Colon (tissue), 2 donors: ENCODE data around the gene MRM1.
"Not testable (repeated sequence)": the region's sequence is repeated elsewhere in the genome, so short reads cannot be mapped to it uniquely, and the experiment has no call there.

ENCODE experiments used
- FAIRE-seq: peaks from 2 replicates; lab custom pipeline; 2012; peaks lifted over from hg19 to GRCh38; lab: Jason Lieb, UNC
- donor health status: control.
- donor health status: control.

MRM1 gene

DNA sequence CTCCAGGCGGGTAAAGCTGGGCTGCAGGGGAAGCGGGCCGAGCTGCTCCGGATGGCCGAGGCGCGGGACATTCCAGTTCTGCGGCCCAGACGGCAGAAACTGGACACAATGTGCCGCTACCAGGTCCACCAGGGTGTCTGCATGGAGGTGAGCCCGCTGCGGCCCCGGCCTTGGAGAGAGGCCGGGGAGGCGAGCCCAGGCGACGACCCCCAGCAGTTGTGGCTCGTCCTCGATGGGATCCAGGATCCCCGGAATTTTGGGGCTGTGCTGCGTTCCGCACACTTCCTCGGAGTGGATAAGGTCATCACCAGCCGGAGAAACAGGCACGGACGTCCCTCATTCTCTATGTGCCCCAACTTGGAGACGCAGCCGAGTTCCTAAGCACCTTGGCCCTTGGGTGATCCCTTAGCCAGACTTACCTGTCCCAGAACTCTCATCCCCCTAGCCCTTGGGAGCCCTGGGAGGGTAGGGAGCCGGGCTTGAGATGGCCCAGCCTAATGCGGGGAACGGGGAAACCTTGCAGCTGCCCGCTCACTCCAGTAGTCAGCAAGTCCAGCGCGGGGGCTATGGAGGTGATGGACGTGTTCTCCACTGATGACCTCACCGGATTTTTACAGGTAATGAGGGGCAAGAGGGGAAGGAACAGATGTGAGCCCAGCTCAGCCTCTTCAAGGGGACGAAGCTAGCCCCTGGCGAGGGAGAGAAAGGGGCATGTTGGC lies 806 bp downstream of the MRM1 start:
- no peak for FAIRE-seq

DNA sequence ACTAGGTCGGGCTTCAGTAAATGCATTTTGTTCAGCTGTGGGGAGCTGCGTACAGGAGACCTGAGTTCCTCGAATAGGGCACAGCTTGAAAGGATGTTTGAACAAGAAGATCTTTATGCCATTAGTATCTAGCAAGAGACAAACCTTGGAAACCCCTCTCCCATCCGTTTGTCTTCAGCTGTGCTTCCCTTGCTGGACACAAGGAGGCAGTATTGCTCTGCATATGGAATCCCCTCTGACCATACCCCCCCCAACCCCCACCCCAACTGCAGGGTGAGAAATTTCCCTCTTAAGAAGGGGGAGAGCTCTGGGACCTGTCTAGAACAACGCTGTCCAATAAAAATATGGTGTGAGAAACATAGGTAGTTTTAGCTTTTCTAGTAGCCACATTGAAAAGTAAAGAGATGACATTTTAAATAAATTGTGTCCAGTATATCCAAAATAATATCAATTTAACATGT lies 1.6 kb downstream of the MRM1 start:
- no peak for FAIRE-seq

GRCh38 chr17:36605028-36605427 lies 3.6 kb downstream of the MRM1 start:
- not testable (repeated sequence) for FAIRE-seq

- no peak for FAIRE-seq
Measured at GRCh38 chr17:36608280-36608679, 6.9 kb downstream of the MRM1 start.

DNA sequence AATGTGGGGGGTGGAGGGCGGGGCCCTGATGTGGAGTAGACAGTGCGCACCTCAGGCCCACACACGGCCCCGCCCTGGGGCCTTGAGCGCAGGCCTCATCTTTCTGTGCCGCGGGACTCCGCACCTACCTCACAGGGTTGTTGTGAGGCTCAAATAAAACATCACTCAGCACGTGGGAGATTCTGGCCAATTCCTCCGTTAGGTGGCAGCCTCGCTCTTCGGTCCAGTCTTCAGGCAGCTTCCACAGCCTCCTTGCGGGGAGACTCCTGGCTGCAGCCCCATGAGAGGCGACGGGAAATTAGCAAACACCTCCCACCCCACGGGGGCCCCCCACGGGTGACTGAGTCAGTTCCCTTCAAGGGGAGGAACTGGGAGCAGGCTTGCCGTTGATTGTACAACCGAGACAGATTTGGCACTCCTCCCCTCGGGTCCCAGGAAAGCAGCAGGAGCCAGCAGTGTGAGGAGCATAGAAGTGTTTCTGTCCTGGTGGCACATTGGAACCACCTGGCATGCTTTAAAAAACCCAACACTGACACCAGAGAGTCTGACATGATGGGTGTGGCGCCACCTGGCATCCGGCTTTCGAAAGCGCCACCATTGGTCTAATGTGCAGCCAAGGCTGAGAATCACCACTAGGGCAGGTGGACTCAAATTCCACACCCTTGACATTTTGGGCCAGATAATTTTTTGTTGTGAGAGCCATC lies 7.6 kb downstream of the MRM1 start:
- FAIRE-seq, result no peak

DNA sequence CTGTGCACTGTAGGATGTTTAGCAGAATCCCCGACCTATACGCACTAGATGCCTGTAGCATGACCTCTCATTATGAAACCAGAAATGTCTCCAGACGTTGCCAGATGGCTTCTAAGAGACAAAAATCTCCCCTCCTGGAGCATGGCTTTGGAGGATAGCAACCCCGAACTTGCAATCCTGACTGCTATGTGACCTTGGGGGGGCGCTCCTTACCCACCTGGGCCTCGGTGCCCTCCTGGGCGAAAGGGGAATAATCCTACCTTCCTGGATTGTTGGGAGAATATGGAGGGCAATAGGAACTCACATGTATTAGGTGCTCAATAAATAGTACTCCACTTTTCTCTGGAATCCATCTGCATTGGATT lies 8.1 kb downstream of the MRM1 start:
- FAIRE-seq, result no peak

DNA sequence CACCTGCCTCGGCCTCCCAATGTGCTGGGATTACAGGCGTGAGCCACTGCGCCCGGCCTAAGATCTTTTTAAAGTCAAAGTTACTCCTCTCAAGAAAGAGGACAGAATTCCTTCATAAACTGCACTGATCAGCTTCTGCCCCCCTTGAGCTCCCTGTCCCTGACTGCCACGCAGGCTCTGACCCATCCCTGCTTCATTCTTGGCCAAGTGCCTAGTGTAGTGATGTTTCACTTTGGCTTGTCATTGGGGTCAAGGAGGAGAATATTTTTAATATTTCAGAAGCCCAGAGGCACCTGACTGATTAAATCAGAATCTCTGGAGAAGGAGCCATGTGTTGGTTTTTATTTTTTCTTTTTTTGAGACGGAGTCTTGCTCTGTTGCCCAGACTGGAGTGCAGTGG lies 9.1 kb downstream of the MRM1 start:
- no peak for FAIRE-seq

GRCh38 chr17:36611345-36612072 lies 10.1 kb downstream of the MRM1 start:
- FAIRE-seq, result no peak

DNA sequence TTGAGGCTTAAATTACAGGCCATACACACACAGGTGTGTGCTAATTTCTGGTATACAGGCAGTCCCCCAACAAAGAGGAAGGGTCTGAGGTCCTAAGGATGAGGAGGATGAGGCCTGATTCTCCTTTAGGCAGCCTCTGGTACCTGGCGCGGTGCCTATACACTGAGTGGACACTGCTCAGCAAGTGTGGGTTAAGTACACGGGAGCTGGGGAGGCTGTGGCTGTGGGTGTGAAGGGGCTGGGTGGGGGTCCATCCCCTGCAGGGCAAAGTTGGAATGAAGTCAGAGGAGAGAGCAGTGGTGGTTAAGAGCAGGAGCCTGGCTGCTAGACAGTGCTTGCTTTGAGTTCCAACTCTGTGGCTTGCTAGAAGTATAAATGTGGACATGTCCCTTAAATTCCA lies 10.9 kb downstream of the MRM1 start:
- no peak for FAIRE-seq

GRCh38 chr17:36613155-36613554 lies 11.8 kb downstream of the MRM1 start:
- FAIRE-seq, result no peak

DNA sequence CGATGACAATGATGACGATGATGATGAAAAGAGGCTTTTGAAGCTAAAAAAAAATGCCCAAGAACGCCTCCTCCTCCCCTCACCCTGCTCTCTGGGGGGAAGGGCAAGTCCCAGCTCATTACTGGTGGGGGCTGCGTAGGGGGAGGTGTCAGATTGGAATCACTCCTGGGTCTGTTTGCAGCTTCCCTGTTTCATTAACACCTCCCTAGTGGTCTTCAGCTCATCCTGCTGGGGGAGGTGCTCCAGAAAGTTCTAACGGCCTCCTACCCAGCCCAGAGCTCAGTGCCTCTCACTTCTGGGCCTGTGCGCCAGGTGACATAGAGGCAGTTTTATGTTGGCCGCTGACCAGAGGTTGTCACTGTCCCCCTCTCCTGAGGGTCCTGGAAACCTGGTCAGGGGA lies 12.7 kb downstream of the MRM1 start:
- no peak for FAIRE-seq

DNA sequence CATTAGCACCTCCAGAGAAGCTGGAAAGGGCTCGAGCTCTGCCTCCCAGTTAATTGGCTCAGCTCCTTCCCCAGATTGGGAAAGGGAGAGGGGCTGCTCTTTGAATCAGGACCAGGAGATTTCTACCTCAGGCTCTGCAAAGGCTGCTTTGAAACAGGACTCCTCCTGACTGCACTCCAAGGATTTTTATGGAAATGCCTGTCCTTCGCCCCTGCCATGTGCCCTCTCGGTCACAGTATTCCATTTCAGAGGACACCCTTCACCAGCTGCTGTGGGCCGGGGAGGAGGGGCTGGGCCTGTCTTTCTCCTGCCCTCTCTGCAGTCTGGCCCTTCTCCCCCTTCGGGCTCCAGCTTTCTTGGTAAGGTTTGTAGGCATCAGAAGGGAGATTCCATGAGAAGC lies 13.6 kb downstream of the MRM1 start:
- FAIRE-seq, result no peak

- FAIRE-seq, result no peak
Measured at GRCh38 chr17:36616061-36617029, 15.0 kb downstream of the MRM1 start.

DNA sequence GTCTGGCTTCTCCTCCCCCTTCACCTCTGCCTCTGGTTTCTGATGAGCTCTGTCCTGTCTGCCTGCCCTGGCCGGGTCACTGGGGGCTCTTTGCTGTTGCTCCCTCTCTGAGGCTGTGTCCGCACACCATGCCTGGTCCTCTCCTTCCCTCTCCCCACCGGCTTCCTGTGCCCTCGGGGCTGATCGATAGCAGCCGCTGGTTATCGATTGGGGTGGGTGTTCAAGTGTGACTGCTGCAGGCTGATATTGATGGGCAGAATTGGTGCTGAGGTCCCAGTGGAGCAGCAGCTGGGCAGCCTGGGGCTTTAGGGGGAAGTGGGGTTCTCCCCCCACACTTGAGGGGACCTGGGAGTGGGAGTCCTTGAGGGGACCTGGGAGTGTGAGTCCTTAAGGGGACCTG lies 16.4 kb downstream of the MRM1 start:
- no peak for FAIRE-seq

DNA sequence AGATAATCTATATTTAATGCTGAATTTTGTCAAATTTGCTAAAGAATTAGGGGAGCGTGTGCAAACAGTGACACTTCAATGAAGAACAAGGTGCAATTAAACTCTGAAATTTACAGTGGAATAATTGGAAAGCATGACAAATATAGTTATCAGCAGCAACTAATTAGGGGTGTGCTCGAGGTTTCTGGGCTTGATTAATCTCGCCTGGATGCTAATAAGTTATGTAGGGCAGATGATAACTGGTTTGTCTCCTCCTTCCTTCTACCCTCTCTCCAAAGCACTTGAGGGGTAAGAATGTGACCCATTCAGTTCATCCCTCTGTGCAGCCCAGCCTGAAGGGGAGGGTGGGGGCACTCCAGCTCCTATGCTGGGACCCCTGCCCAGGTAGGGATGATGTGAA lies 21.9 kb downstream of the MRM1 start:
- no peak for FAIRE-seq

DNA sequence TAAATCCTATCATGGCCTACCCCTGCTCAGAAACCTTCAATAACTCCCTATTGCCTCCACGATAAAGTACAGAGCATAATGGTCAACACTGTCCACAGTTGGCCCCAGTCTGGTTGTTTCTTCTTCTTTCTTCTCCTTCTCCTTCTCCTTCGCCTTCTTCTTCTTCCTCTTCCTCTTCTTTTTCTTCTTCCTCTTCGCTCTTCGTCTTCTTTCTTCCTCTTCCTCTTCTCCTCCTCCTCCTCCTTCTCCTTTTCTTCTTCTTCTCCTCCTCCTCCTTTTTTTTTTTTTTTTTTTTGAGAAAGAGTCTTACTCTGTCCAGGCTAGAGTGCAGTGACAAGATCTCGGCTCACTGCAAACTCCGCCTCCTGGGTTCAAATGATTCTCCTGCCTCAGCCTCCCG lies 23.8 kb downstream of the MRM1 start:
- FAIRE-seq, result no peak

DNA sequence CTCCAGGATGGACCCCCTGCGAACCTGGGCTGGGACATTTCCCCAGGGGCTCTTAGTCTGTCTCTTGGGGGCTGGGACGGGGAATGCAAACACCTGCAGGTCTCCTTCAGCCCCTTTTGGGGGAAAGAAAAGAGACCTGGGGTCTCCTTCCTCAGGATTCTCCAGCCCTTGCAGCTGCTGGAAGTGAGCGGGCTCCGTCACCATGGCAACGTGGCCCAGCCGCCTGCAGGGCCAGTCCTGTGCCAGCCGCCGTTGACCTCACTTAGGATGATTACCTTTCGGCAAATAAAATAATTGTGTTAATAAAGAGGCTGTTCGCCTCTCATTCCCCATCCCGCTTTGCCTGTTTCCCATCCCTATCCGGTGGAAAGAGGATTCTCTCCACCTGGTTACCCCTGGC lies 25.7 kb downstream of the MRM1 start:
- no peak for FAIRE-seq

- no peak for FAIRE-seq
Measured at GRCh38 chr17:36628576-36628975, 27.2 kb downstream of the MRM1 start.

DNA sequence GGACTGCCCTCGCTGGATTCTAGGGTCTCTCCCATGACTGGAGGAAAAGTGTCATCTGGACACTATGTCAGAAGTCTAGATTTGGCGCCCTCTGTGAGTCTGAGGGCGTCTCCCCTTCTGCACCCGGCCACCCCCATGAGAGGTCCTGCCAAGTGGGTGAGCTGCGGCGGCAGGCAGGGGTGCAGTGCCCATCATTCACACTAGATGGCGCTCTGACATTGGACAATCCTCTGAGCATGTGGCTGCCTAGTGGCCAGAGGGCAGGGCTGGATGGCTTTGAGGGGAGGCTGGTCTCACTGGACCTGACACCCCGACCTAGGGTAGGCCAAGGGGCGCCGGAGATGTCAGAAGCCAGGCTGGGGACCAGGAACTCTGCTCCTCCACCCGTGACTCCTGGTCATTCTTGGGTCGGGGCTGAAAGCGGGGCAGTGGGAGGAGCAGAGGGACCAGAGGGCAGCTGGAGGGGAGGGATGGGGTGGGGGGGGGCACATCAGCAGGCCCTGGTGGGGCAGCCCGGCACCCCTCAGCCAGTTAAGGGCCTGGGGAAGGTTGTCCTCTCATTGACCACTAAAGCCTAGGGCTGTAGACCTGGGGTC lies 28.0 kb downstream of the MRM1 start:
- FAIRE-seq, result no peak

DNA sequence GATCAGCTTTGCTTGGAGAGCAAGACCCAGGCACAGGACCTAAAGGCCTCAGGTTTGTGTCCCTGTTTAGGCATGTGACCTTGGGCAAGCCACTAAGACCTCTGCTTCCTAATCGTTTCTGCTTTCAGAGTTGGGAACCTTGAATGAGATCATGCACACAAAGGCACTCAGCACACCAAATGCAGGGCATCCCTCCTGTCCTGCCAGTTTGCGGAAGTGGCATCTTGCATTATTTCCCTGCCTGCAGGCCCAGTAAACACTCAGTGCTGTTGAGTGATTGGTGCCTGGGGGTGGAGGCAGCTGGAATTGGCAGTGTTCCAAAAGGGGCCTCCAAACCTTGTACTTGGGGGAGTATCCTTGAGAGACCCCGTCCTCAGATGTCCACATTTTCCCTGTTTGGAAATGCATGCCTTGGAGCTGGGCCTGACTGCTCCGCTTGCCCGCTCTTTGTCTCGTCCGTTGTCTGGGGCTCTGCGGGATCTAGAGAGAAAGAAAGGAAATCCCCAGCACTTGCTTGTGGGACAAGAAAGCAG lies 28.7 kb downstream of the MRM1 start:
- no peak for FAIRE-seq

- FAIRE-seq, result no peak
Measured at GRCh38 chr17:36631022-36631421, 29.6 kb downstream of the MRM1 start.
